CD1c-positive myeloid dendritic cell (primary cell): Measurements from ENCODE around the gene RRN3.
"Not testable (repeated sequence)": the region's sequence is repeated elsewhere in the genome, so short reads cannot be mapped to it uniquely, and the experiment has no call there.

Experiments
- DNase-seq: peaks from one replicate; pipeline ENCODE4 v3.0.0-alpha.2; 2016; ENCODE audit errors: extremely low spot score

The RRN3 gene, protein sequence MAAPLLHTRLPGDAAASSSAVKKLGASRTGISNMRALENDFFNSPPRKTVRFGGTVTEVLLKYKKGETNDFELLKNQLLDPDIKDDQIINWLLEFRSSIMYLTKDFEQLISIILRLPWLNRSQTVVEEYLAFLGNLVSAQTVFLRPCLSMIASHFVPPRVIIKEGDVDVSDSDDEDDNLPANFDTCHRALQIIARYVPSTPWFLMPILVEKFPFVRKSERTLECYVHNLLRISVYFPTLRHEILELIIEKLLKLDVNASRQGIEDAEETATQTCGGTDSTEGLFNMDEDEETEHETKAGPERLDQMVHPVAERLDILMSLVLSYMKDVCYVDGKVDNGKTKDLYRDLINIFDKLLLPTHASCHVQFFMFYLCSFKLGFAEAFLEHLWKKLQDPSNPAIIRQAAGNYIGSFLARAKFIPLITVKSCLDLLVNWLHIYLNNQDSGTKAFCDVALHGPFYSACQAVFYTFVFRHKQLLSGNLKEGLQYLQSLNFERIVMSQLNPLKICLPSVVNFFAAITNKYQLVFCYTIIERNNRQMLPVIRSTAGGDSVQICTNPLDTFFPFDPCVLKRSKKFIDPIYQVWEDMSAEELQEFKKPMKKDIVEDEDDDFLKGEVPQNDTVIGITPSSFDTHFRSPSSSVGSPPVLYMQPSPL

DNA sequence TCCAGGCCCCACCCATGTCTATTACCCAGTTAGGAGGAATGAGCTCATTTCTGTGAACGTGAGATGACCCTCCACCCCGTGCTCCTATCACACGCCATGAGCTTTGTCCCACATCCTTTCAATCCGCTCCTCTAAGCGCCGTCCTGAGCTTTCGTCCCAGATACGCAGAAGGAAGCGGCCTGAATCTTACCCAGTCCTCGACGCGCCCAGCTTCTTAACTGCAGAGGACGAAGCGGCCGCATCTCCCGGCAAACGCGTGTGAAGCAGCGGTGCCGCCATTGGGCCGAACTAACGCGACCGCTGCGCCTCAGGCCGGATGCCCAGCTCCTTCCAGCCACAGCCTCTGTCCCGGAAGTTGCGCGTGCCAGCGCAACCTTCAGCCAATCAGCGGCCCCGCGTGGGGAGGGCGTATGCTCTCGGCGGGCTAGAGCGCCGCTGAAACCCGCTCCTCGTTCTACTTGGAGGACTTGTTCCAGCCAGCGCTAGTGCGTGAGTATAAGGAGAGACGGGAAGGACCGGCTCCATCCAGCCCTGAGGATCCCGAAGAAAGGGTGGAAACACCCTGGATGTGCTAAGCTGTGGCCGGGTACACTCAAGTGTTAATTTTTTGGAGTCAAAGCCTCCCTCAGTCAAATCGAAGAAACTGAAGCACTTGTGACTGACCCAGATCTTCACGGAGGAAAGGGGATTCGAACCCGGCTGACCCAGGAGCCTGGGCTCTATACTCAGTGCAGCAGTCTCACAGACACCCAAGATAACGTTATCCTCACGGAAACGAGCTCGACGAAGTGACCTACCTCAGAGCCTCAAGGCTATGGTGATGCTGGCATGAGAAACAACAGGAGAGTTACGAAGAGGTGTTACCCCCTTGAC is at the start of gene RRN3:
Gene RRN3, minus strand, starts transcription at position 318 of the 873 bp plus-strand sequence. Its CDS starts 39 bp downstream, at position 279.
- DNase-seq: peak; percentile 94

DNA sequence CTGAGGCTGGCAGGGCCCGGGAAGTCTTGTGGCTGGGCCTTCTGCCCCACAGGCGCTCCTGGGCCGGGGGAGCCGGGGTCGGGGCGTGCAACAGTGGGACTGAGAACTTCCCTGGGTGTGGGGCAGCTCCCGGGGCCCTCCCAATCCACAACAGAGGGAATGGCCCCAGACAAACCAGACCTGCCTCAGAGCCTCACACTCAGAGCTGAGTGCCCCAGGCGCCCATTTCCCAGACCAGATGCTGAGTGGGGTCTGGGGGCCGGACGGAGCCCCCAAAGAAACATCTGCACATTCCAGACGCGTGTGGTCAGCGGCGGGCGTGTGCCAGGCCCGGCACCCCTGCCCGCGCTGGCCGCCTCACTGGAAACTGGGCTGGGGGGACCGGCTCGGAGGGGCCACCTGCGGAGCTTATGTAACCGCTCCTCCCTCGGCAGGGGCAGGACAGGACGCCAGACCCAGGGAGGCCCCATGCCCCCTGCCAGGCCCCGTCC is 49.6 kb upstream of the RRN3 start:
- DNase-seq: not testable (repeated sequence)

DNA sequence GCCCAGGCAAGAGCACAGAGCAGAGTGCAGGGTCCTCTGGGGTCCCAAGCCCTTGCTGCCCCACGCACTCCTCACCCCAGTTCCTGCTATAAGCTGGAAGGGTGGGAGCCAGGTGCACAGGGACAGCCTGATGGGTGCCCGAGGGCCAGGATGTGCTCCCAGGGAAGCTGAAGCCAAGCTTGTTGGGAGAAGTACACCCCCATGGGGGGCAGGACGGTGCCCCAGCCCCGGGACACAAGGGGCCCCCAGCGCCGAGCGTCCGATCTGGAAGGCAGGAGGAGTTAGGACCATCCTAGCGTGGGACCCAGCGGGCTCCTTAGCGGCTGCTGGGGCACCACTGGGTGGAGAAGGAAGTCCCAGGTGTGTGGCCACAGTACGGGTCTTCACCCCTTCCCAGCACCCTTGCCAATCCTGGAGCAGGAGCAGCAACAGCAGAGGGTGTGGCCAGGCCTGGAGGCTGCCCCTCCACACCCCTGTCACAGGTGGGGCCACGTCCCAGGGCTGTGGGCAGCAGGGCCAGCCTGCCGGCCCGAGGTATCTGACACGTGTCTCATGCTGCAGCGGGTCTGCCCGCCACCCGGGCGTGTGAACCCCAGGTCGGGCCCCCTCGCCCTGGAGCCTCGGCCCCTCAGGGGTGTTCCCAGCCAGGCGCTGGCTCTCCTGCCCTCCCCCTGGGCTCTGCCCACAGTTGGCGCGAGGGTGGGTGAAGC is 49.0 kb upstream of the RRN3 start:
- DNase-seq: not testable (repeated sequence)

DNA sequence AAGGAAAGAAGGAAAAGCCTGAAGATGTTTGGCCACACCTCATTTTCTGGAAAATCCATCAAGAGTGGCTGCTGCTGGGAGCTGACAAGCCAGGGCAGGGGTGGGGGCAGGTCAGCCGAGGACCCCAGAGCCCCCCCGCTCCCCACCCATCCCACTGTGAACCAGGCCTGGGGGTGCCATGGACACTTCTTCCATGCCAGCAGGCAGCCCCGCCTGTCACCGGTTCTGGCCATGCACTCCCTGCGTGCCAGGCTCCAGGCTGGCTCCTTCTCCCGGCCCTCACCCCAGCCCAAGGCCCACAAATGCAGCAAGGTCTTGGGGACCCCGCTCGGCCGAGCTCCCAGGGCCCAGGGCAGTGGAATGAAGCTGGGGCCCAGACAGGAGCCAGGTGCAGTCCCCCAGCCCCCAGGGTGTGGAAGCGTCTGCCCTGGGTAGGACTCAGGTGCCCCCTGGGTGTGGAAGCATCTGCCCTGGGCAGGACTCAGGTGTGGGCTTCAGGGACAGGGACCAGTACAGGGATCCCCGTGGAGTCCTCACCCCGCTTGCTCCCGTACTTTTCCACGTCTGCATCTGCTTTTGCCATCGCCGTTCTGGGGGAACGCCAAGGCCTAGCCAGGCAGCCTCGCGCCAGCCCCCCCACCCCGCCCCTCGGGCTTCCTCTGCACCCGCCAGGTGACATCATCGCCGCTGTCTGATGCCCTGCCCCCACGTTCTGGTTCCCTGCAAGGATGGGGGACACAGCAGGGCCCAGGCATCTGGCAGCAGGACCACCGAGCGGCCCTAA is 48.2 kb upstream of the RRN3 start:
- not testable (repeated sequence) for DNase-seq

DNA sequence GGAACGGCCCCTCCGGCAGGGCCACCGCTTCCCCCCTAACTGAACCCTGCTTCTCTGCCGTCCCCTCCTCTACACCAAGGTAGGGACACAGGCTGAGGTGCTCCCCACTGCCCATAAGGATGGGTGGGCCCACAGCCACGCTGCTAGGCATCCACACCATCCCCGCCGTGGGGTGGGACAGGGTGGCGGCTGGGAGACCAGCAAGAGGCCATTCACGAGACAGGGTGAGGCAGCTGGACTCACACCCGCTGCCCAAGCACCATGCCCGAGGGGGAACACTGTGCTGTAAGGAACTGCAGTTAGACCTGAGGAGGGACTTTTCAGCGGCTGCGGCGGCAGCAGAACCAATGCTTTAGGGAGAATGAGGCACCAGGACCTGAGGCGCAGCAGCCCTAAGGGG is 47.5 kb upstream of the RRN3 start:
- DNase-seq: no peak

DNA sequence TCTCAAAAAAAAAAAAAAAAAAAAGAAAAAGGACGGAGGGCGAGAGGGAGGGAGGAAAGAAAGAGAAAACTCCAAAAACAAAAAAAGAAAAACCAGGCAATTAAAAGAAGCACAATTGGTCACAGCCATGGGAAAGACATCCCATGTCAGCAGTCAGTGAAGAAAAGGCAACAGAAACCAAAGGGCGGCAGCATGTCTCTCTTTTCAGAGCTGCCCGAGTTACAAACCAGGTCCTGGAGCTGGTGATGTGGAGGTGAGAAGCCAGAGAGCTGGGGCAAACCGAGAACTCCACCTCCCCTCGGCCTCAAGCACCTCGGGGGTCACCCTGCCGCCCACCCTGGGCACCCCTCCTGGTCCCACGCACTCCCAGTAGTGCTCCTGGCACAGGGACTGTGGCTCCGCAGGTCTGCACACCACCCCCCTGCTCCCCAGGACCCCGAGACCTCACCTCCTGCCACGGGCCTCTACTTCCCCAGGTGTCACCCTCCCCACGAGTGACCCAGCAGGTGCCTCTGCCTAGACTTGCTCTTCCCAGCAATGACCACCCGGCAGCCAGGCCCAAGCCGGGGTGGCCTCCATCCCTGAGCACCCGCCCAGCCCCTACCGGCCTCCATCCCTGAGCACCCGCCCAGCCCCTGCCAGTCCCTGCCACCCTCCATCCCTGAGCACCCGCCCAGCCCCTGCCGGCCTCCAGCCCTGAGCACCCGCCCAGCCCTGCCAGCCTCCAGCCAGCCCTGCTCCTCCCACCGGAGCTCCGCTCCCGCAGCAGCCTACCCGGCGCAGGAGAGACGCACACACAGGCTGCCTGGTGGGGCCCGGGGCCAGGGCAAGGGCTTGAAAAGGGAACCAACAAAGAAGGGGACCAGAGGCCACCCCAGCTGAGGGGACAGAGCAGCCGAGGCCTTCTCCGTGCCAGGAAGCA is 46.6 kb upstream of the RRN3 start:
- not testable (repeated sequence) for DNase-seq

DNA sequence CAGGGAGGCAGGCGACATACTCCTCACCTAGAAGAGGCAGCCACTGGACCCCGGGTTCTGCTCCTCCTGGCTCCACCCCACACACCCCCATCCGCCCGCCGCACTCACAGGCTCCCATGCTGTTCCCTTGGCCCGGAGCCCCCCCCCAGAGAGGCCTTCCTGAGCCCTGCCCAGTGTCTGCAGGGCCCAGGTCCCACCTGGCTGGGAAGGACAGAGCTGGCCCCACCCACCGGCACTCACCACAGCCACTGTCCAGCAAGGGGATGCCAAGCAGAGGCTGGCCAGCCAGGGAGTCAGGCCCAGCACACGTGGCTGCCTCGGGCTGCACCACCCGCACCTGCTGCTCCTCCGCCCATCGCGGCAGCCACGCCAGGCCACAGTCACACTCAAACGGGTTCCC is 43.4 kb upstream of the RRN3 start:
- not testable (repeated sequence) for DNase-seq

DNA sequence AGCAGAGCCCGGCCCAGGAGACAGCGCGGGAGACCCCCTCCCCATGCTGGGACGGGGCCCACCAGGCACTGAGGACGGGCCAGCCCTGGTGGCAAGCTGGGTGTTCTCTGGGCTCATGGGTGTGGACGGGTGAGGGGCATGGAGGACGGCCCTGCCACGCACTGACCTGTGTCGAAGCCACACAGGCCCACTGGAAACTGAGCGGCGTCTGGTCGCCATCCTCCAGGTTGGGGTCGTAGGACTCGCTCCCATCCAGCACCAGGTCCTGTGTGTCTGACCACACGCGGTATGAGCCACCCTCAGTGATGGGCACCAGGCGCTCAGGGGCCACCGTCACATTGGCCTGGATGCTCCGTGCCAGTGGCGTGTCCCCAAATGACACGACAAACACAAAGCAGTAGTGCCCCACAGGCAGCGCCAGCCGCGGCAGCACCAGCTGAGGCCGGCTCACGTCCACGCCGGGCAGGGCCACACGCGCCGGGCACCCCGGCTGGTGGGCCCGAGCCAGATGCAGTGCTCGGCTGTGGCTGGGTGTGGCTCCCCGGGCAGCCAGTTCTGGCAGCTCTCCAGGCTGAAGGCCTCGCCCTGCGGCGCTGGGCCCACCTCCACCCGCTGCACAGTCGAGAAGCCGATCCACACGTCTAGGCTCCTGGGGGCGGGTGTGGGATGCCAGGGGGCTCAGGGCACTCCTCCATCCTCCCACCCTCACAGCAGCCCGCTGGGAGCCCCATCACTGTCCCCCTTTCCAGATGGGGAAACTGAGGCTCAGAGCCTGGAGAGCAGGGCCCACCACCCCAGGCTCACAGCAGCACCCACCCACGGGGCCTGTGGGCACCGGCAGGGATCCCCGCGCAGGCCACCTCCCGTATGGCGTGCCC is 41.6 kb upstream of the RRN3 start:
- not testable (repeated sequence) for DNase-seq

DNA sequence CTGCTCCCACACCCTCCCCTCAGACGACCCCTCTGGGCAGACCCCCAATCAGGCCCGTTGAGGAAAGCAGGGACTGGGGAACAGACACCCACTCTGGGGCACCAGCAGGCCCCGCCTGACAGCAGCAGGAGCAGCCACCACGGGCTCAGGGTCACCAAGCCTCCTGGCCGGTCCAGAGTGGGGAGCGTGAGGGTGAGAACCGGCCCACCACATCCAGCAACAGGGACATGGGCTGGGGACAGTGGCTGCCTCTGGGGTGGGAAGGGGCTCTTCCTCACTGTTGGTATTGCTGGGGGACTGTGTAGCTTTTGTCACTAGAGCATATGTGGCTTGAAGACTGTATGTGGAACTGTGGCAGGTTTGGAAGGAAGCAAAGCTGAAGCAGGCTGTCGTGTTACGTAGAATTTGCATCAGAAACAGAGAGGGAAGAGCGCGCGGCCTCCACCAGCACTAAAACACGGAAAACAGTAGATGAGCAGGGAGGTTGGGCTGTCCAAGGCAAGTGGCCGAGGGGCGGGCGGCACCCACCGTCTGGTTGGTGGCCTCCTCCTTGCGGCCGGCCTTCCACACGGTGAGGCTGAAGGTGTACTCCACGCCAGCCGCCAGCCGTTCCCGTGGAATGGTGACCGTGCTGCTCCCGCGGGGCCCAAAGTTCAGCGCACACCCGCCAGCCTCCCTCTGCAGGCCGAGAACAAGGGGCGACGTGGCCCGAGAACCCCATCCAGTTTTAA is 40.8 kb upstream of the RRN3 start:
- not testable (repeated sequence) for DNase-seq

DNA sequence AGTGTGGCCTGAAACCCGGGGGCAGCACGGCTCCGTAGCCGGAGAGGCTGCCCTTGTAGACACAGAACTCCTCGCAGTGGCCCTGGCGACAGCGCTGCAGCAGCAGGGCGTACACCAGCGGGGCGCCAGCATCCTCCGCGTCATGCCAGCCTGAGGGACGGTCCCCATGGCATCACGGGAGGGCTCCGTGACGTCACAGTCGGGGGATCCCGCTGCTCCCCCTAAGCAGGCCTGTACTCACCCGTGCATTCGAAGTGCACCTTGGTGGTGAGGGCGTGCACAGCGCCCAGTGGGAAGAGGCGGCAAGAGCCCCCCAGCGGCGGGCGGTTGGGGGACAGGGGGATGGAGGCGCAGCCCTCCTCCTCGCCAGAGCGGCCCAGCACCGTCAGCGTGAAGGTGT is 39.5 kb upstream of the RRN3 start:
- DNase-seq: not testable (repeated sequence)

DNA sequence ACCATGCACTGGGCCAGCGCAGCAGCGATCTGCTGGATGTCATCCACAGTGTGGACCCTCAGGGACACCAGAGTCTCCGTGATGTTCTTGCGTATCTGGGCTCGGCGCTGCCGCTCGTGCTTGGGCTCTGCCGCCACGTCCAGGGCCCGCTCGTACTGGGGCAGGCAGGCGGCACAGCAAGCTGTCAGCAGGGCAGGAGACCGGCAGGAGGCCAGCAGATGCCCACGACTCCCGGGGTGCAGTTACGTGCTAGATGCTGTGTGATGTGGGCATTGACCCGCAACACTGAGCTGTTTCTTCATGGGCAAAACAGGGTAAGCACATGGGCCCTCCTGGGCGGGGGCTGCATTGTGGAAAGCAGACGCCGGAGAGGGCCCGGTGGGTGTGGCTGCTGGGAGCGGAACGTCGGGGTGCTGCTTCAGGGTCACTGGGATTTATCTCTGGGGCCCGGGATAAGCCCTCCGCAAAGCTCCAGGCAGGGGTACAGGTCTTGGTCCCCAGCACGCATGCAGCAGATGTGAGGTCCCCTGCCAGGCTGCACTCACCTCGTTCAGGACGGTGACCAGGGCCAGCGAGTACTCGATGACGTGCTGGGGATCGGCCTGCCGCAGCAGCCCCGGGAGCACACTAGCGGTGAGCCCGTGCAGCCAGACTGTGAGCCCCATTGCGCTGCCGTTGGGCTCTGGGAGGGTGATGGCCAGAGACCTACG is 38.8 kb upstream of the RRN3 start:
- DNase-seq: not testable (repeated sequence)

DNA sequence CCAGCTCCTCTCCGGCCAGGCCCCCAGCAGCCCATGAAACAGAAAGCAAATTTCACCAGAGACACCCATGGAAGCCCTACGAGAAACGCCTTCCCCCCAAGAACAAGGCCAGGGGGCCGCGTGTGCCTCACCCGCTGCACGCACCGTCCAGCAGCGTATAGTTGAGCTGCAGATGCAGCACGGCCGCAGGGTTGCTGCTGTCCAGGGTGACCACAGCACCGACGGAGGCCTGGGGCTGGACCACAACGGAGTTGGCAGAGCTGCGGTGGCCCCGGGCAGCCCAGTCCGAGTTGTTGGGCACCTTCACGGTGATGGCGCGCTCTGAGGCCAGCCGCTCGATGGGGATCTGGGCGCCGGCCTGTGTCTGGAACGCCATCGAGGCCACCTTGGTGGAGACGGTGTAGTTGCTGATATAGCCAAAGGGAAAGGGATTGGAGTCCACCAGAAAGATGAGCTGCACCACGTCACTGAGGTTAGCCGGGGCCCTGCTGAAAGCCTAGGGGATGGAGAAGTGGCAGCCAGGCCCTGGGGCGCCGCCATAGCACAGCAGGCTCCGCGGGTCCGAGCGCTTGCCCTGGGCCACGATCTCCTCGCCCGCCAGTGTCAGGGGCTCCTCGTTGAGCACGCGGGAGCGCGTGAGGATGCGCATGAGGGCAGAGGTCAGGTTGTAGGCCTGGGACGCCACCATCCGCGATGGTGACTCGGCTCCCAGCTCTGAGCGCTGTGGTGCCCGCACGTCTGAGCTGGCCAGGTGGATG is 37.0 kb upstream of the RRN3 start:
- DNase-seq: not testable (repeated sequence)

DNA sequence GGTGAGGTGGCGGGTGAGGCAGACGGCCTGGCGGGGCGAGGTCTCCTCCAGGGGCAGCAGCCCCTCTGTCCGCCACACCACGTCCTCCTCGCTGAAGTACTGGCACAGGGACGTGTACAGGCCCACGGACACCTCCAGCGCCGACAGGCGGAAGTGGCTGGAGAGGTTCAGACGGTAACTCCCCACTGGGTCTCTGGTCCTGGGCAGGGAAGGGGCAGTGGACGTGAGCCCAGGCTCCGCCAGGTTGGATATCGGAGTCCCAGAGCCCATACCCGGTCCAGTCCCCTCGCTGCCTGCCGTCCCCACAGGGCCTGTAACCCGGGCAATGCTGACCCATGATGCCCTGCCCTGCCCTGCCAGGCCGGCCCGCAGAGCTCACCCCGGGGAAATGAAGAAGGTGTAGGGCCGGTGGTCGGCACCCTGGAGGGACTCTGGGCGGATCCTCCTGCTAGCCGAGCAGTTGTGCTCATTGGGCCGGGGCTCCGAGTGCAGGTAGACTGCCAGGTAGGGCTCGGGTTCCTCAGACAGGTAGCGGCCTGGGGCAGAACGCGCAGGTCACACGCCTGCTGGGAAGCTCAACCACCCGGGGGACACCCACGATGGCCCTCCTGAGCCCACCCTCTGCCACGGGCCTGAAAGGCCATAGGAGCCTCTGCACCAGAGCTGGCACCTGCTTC is 36.3 kb upstream of the RRN3 start:
- not testable (repeated sequence) for DNase-seq

DNA sequence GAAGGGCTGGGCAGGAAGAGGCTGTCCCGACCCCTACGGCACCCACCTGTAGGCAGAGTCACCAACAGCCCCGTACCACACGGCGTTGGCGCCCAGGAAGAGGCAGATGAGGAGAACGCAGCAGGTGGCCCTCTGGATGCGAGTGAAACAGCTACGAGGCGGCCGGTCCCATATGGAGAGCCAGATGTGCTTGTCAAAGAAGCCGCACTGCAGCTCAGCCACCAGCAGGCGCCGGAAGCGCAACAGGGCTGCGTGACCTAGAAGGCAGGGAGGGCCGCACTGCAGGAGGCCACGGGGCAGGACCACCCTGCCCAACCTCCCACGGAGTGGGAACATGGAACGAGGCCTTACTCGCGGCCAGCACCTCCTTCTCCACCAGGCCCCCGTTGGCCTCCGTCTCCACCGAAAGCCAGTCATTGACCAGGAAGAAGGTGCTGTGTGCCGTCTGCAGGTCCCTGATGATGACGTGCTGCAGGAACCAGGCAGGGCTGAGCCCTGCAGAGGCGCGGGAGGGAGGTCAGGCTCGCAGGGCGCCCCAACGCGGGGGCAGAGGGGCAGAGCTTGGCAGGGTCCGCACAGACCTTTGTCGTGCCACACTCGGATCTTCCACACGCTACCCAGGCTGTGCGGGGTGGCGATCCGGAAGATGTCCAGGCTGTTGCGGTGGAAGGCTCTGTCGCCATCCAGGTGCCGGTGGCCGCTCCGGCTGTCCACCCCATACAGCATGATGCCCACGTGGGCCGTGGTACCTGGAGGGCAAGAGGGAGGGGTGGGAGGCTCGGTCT is 33.8 kb upstream of the RRN3 start:
- not testable (repeated sequence) for DNase-seq
